Caco-2 (cell line): ENCODE measurements around the gene SUV39H2. TPM values are rescaled to one million over a fixed set of nuclear protein-coding genes. Genes with fewer than 3 reads are reported as not detected.

Source experiments
- BruUV-seq: library from RNA; stranded (reverse); fragments of 400-500 nt; replicated peaks from 2 replicates; lab custom pipeline; 2021; lab: Mats Ljungman, UMichigan
- CTCF ChIA-PET: fragments of 300-600 bp; sonication (Branson Sonifier 250); formaldehyde crosslinking; loops from one replicate; lab custom pipeline; 2022; ENCODE audit warnings: antibody characterized with exemption; lab: Charles Lee
- POLR2A ChIA-PET: fragments of 300-600 bp; sonication (Branson Sonifier 250); formaldehyde crosslinking; loops from one replicate; lab custom pipeline; 2022; ENCODE audit warnings: antibody characterized with exemption; lab: Charles Lee
- DNase-seq, 2 experiments: peaks; one replicate each; pipeline versions ENCODE4 v3.0.0 to v3.0.0-alpha.2; 2020 to 2022
- H3K27me3 ChIP-seq: replicated peaks from 2 replicates; pipeline ENCODE4 v1.6.0; 2011; ENCODE audit warnings: low read length; ENCODE audit not compliant: control insufficient read depth, insufficient read depth
- H3K36me3 ChIP-seq: 2 replicates; pipeline ENCODE4 v1.5.1; 2011; ENCODE audit warnings: low read length; ENCODE audit not compliant: control insufficient read depth, insufficient read depth
- H3K4me1 ChIP-seq: fragments of 250-450 bp; sonication (Bioruptor Pico); 2 replicates; pipeline ENCODE4 v1.5.1; 2020; ENCODE audit warnings: mild to moderate bottlenecking
- H3K4me3 ChIP-seq: 2 replicates; pipeline ENCODE4 v1.5.1; 2011; ENCODE audit warnings: low read depth, mild to moderate bottlenecking, control low read depth, low read length
- H3K9me3 ChIP-seq: fragments of 250-450 bp; sonication (Bioruptor Pico); 2 replicates; pipeline ENCODE4 v1.5.1; 2020; ENCODE audit warnings: mild to moderate bottlenecking, moderate library complexity
- H3K27ac Mint-ChIP-seq: one replicate; pipeline ENCODE4 v1.8.0; 2022; ENCODE audit warnings: mixed read lengths; ENCODE audit not compliant: unreplicated experiment
- H3K27me3 Mint-ChIP-seq: one replicate; pipeline ENCODE4 v1.8.0; 2022; ENCODE audit warnings: mixed read lengths; ENCODE audit not compliant: insufficient read depth, unreplicated experiment
- H3K36me3 Mint-ChIP-seq: one replicate; pipeline ENCODE4 v1.8.0; 2022; ENCODE audit warnings: mild to moderate bottlenecking, mixed read lengths; ENCODE audit not compliant: insufficient read depth, unreplicated experiment
- H3K4me1 Mint-ChIP-seq: one replicate; pipeline ENCODE4 v1.8.0; 2022; ENCODE audit warnings: low read depth, mixed read lengths; ENCODE audit not compliant: unreplicated experiment
- H3K4me3 Mint-ChIP-seq: one replicate; pipeline ENCODE4 v1.8.0; 2022; ENCODE audit warnings: mild to moderate bottlenecking, moderate library complexity, mixed read lengths; ENCODE audit not compliant: unreplicated experiment
- H3K9me3 Mint-ChIP-seq: one replicate; pipeline ENCODE4 v1.8.0; 2022; ENCODE audit warnings: mixed read lengths; ENCODE audit not compliant: unreplicated experiment
- CTCF ChIP-seq, 2 experiments: fragments of 200-600 bp in 1 of 2; IDR thresholded peaks; 1 replicate in 1 of 2; 2 replicates in 1 of 2; pipeline versions ENCODE4 v1.5.1 to v1.8.0; 2011 to 2022; ENCODE audit warnings: antibody characterized with exemption in 1 of 2, control low read depth in 1 of 2, inconsistent platforms in 1 of 2, low read depth in 1 of 2, low read length in 1 of 2, mild to moderate bottlenecking in 1 of 2, moderate library complexity in 1 of 2; ENCODE audit not compliant: insufficient read depth in 1 of 2, severe bottlenecking in 1 of 2, unreplicated experiment in 1 of 2
- intact Hi-C: fragments of 100-400 bp; cut with micrococcal nuclease; formaldehyde crosslinking; loops from one replicate; pipeline ENCODE4 v1.10.0; 2022; ENCODE audit not compliant: unreplicated experiment
- total RNA-seq: library from RNA; stranded (reverse); gene quantifications from 2 replicates; pipeline ENCODE4 v1.2.3, GENCODE V29; 2022

The SUV39H2 gene
- total RNA-seq, 1 experiment from 2014 or later: 60.4 TPM

DNA sequence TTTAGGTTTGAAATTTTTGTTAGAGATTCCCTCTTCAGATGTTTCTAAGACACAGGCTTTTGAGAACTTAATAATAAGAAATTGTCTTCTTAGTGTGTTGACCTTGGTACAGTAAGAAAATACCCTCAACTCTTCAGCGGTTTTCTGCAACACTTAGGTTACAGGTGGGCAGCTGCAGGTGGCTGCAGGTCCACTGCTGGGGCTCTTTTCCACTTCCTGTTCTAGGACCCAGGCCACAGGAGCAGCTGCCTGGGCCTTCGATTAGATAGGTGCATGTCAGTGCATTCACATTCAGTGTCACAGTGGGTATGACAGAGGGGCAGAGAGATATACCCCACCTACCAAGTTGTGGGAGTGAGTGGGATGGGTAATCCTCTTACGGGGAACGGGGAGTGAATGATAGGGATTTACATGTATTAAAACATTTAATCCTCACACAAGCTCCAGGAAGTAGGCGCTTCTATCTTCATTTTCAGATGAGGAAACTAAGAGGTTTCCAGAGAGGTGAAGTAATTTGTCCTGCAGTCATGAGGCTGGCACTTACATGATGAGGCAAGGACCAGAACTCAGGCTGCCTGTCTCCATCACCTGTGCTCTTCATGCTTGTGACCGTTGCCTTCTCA, 20.2 kb upstream of the SUV39H2 start:
- H3K4me1 Mint-ChIP-seq: peaks cover 12% of the 10 kb centered on the region
- no peak overlapping the region for H3K27ac Mint-ChIP-seq
- no peak overlapping the region for H3K4me3 Mint-ChIP-seq
- H3K9me3 Mint-ChIP-seq: no peaks in the 10 kb centered on the region
- H3K9me3 ChIP-seq: no peaks in the 10 kb centered on the region
- ChIA-PET POLR2A (no interaction called here), CTCF (no interaction called here)
- DNase-seq: no peak
- H3K27me3 Mint-ChIP-seq: no peaks in the 10 kb centered on the region
- no peaks in the 10 kb centered on the region for H3K27me3 ChIP-seq
- peaks cover 1% of the 10 kb centered on the region; the same call in 1 of the 2 replicates for H3K36me3 ChIP-seq
- BruUV-seq: no TSS peak
- H3K36me3 Mint-ChIP-seq: peaks cover 41% of the 10 kb centered on the region
- intact Hi-C loops: no loop called here
- no peak for TF ChIP-seq CTCF (IDR thresholded peaks at IDR 0.05; ENCODE audit: insufficient read depth in 1 of 2, low read depth in 1 of 2, low read length in 1 of 2, severe bottlenecking in 1 of 2, unreplicated experiment in 1 of 2)
- 0 out of 2 replicates have a peak, but pooled peaks cover 4% of the 10 kb centered on the region for H3K4me1 ChIP-seq
- H3K4me3 ChIP-seq: no peak overlapping the region

- Mint-ChIP-seq H3K9me3 (no peaks in the 10 kb centered on the region), H3K27me3 (no peaks in the 10 kb centered on the region), H3K27ac (no peak overlapping the region), H3K4me3 (no peak overlapping the region), H3K4me1 (peaks cover 12% of the 10 kb centered on the region), H3K36me3 (peaks cover 35% of the 10 kb centered on the region)
- H3K4me3 ChIP-seq: no peak overlapping the region
- intact Hi-C loops: no loop called here
- POLR2A ChIA-PET: interaction anchor here (2.5 kb wide), 1 partner anchor 19 kb away, joined by 12 read pairs; the partner anchor contains the start of gene SUV39H2
- DNase-seq: no peak
- H3K27me3 ChIP-seq: no peaks in the 10 kb centered on the region
- no TSS peak for BruUV-seq
- CTCF ChIA-PET: interaction anchor here (0.9 kb wide), 1 partner anchor 322 kb away, joined by 4 read pairs; no protein-coding TSS in a partner anchor
- H3K4me1 ChIP-seq: 0 out of 2 replicates have a peak, but pooled peaks cover 4% of the 10 kb centered on the region
- TF ChIP-seq CTCF (IDR thresholded peaks at IDR 0.05; ENCODE audit: insufficient read depth in 1 of 2, low read depth in 1 of 2, low read length in 1 of 2, severe bottlenecking in 1 of 2, unreplicated experiment in 1 of 2): no peak
- peaks cover 1% of the 10 kb centered on the region; the same call in 1 of the 2 replicates for H3K36me3 ChIP-seq
- no peaks in the 10 kb centered on the region for H3K9me3 ChIP-seq
These were observed 19.6 kb upstream of the SUV39H2 start for GRCh38 chr10:14859043-14859442.

- Histone ChIP-seq H3K4me3 (no peak overlapping the region), H3K9me3 (no peaks in the 10 kb centered on the region), H3K4me1 (0 out of 2 replicates have a peak, but pooled peaks cover 4% of the 10 kb centered on the region), H3K27me3 (no peaks in the 10 kb centered on the region), H3K36me3 (peaks cover 1% of the 10 kb centered on the region; the same call in 1 of the 2 replicates)
- ChIA-PET CTCF (interaction anchor here (0.9 kb wide), 1 partner anchor 322 kb away, joined by 4 read pairs; no protein-coding TSS in a partner anchor), POLR2A (interaction anchor here (2.5 kb wide), 1 partner anchor 18 kb away, joined by 12 read pairs; the partner anchor contains the start of gene SUV39H2)
- Mint-ChIP-seq H3K27ac (no peak overlapping the region), H3K4me3 (no peak overlapping the region), H3K36me3 (peaks cover 34% of the 10 kb centered on the region), H3K27me3 (no peaks in the 10 kb centered on the region), H3K9me3 (no peaks in the 10 kb centered on the region), H3K4me1 (peaks cover 12% of the 10 kb centered on the region)
- TF ChIP-seq CTCF (IDR thresholded peaks at IDR 0.05; ENCODE audit: insufficient read depth in 1 of 2, low read depth in 1 of 2, low read length in 1 of 2, severe bottlenecking in 1 of 2, unreplicated experiment in 1 of 2): no peak
- no TSS peak for BruUV-seq
- DNase-seq: no peak
- intact Hi-C loops: no loop called here
These were observed 18.9 kb upstream of the SUV39H2 start for GRCh38 chr10:14859775-14860174.
